CD4-positive, alpha-beta T cell treated with Interferon alpha-2 for 1 hour (primary cell): Measurements from ENCODE around the gene UPK3A.
"Not testable (repeated sequence)": the region's sequence is repeated elsewhere in the genome, so short reads cannot be mapped to it uniquely, and the experiment has no call there.

ENCODE experiments used
- DNase-seq, 2 donors: peaks; one replicate each; pipeline ENCODE4 v3.0.0-alpha.2; 2020 to 2022

UPK3A gene

GRCh38 chr22:45285263-45286058, 712 bp downstream of the UPK3A start:
- DNase-seq = peak in 1 of 2 donors; percentile 20

DNA sequence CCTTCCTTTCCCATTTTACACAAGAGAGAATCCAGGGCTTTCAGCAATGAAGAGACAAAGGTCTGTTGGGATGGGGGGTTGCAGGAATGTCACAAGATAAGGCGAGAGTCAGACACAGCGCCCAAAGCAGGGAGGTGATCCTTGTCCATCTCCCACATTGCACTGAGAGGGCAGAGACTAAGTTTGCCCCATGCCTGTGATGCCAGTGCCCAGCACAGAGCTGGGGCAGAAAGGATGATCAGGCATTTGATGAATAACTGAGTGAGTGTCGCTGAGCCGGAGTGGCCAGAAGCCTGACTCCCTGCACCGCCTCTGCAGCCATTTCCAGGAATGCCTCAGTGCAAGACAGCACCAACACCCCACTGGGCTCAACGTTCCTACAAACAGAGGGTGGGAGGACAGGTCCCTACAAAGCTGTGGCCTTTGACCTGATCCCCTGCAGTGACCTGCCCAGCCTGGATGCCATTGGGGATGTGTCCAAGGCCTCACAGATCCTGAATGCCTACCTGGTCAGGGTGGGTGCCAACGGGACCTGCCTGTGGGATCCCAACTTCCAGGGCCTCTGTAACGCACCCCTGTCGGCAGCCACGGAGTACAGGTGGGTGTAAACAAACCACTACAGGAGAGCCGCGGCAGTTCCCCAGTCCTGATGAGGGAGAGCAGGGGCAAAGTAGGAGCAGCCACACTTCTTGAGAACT, 2.3 kb downstream of the UPK3A start:
- DNase-seq = no peak

DNA sequence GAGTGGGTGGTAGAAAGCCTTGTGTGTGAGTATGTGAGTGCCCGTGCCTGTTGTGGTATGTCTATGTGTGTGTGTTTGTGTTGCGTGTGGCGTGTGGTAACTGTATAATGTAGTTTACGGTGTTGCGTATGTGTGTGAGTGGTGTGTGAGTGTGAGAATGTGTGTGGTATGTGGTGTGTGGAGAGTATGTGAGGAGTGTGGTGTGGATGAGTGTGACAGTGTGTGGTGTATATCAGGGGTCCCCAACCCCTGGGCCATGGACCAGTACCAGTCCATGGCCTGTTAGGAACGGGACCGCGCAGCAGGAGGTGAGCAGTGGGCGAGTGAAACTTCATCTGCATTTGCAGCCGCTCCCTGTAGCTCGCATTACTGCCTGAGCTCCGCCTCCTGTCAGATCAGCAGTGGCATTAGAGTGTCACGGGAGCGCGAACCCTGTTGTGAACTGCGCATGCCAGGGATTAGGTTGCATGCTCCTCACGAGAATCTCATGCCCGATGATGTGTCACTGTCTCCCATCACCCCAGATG, 5.7 kb downstream of the UPK3A start:
- DNase-seq = no peak

DNA sequence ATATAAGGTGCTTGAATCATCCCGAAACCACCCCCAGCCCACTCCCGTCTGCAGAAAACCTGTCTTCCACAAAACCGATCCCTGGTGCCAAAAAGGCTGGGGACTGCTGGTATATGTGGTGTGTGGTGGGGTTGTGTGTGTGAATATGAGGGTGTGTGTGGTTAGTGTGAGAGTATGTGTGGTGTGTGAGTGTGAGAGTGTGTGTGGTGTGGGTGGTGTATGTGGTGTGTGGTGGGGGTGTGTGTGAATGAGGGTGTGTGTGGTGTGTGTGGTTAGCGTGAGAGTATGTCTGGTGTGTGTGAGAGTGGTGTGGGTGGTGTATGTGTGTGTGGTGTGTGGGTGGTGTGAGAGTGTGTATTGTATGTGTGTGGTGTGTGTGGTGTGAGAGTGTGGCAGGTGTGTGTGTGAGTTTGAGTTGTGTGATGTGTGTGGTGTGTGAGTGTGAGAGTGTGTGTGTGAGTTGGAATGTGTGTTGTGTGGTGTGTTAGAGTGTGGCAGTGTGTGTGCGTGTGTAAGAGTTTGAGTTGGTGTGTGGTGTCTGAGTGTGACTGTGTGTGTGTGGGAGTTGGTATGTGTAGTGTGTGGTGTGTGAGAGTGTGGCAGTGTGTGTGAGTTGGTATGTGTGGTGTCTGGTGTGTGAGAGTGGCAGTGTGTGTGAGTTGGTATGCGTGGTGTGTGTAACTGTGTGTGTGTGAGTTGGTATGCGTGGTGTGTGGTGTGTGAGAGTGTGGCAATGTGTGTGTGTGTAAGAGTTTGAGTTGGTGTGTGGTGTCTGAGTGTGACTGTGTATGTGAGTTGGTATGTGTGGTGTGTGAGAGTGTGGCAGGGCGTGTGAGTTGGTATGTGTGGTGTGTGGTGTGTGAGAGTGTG, 6.5 kb downstream of the UPK3A start:
- peak in 1 of 2 donors; percentile 40 for DNase-seq

DNA sequence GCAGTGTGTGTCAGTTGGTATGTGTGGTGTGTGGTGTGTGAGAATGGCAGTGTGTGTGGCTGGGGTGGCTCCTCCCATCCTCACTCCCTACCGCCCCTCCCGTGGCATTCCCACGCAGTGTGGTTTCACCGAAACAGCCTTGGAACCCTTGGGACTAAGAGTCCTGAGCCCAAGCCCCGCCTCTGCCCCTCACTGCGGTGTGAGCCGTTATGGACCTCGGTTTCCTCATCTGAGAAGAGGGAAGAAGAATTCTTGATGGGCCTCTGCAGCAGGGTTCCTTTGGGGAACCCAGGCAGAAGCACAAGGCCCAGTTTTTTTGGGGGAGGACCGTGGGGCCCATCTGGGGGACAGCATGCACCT, 7.2 kb downstream of the UPK3A start:
- DNase-seq = no peak

- DNase-seq = no peak
These were observed 8.1 kb downstream of the UPK3A start for GRCh38 chr22:45292731-45293442.

DNA sequence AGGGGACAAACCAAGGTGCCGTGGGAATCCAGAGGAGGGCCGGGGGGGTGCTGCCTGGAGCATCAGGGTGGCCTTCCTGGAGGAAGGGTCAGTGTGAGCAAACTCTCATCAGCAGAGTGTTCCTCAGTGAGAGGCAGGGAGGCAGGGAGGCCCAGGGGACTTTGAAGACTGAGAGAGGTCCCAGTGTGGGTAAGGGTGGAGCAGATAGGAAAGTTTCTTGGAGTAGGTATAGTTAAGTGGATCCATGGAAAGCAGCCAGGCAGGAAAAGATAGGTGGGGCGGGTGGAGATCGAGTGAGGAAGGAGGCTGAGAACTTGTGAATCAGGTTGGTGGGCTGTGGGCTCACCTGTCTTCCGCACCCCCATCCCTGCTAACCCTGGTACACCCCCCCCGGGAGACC, 9.3 kb downstream of the UPK3A start:
- DNase-seq = no peak

DNA sequence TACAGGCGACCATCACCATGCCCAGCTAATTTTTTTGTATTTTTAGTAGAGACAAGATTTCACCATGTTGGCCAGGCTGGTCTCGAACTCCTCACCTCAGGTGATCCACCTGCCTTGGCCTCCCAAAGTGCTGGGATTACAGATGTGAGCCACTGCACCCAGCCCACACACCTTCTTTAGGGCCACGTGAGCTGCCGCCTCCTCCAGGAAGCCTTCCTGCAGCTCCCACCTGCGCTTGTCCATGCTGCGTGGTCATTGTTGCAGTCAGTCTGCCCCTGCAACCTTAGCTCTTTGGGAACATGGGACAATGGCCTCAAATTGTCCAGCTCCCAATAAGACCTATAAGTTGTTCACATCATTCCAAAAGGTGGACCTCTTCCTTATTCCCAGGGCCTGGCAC, 10.3 kb downstream of the UPK3A start:
- not testable (repeated sequence) for DNase-seq

- no peak for DNase-seq
These were observed 10.7 kb downstream of the UPK3A start for GRCh38 chr22:45295492-45295891.

DNA sequence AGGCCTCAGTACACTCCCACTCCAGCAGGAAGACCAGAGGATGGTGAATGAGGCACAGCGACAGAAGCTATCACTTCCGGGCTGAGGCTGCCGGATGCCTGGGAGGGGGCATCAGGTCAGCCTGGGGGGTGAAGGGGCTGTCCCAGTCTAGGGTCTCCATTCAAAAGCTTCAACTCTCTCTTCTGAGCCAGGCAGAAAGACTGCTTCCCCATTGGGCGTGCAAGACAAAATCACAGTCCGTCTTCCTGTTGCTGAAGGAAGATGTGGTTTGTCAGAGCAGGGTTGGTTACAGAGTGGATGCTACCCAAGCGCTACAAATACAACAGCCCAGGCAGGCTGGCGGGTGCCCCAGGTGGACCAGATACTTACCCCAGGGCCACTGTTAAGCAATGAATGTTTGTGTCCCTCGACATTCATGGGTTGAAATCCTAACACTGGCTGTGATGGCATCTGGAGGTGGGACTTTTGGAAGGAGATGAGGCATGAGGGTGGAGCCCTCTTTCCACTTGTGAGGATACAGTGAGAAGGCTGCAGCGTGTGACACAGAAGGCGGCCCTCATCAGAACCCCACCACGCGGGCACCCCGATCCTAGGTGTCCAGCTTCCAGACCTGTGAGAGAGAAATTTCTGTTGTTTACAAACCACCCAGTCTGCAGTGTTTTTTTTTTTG, 12.0 kb downstream of the UPK3A start:
- peak; percentile 34 to 63 for DNase-seq

- no peak for DNase-seq
These were observed 14.3 kb downstream of the UPK3A start for GRCh38 chr22:45298934-45299505.

- DNase-seq = no peak
These were observed 18.0 kb downstream of the UPK3A start for GRCh38 chr22:45302751-45303150.

- no peak for DNase-seq
These were observed 18.4 kb downstream of the UPK3A start for GRCh38 chr22:45303181-45303580.

- no peak for DNase-seq
These were observed 20.2 kb downstream of the UPK3A start for GRCh38 chr22:45304971-45305370.

- DNase-seq = no peak
These were observed 20.8 kb downstream of the UPK3A start for GRCh38 chr22:45305456-45306075.

GRCh38 chr22:45306139-45306538, 21.4 kb downstream of the UPK3A start:
- no peak for DNase-seq

GRCh38 chr22:45308391-45308956, 23.7 kb downstream of the UPK3A start:
- DNase-seq = no peak

DNA sequence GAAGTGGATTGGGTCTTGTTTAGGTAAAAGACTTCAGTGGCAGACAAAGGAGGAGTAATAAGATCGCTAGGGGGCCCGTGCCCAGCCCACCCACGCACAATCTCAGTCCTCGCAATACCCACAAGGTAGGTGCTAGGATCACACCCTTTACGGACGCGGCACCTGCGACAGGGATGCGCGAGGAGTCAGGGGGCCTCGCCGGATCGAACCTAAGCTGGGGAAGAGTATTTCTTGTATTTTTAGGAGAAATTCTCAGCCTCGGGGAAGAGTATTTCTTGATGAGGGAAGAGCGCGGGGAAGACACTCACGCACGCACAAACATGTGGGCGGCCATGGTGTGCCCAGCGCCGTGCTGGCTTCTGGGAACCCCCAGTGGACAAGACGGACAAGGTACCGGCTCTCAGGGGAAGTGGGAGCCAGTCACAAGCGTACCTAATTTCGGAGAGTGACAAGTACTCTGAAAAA, 24.2 kb downstream of the UPK3A start:
- DNase-seq = no peak

DNA sequence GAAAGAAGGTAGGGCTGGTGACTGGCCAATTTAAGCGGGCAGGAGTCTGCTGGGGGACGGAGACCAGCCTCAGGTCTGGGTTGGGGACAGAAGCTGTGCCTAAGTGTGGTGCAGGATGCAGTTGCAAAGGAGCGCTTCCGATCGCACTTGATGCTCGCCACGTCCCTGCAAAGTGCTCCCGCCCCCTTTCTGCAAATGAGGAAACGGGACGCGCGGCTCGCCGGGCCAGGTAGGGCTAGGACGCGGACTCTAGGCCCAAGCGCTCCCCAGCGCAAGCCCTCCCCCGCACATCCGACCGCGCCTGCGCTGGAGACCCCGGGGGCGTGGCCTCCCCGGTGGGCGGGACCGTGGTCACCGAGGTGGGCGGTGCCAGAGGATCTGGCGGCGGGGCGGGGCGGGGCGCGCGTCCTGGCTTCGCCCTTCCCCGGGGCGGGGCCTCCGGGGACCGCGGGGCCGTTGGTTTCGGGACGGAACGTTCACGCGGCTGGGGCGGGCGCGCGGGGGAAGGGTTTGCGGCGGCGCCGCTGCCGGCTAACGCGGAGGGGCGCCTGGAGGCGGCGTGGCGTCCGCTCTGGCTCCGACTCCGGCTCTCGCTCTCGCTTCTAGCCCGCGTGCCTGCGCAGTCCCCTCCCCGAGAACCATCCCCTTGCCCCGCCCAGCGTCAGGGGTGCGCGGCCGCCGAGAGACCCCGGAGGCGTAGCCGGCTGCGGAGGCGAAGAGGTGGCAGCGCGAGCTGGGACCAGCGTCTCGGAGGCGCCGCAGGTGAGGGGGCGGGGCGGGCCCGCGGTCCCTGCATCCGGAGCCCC, 24.9 kb downstream of the UPK3A start, which contains the start of gene FAM118A:
Gene FAM118A (plus strand): TSS at position 513 of the 806 bp plus-strand sequence. CDS start 12,446 bp downstream, outside the sequence.
- DNase-seq = peak; percentile 92 to 96
